ENCODE data around the gene SYNE2. TPM values are rescaled to one million over a fixed set of nuclear protein-coding genes. Genes with fewer than 3 reads are reported as not detected.
"Not testable (repeated sequence)": the region's sequence is repeated elsewhere in the genome, so short reads cannot be mapped to it uniquely, and the experiment has no call there.

SYNE2 gene
- total and polyA plus RNA-seq, 9 donors: 65.1 to 262 (median 180) TPM

DNA sequence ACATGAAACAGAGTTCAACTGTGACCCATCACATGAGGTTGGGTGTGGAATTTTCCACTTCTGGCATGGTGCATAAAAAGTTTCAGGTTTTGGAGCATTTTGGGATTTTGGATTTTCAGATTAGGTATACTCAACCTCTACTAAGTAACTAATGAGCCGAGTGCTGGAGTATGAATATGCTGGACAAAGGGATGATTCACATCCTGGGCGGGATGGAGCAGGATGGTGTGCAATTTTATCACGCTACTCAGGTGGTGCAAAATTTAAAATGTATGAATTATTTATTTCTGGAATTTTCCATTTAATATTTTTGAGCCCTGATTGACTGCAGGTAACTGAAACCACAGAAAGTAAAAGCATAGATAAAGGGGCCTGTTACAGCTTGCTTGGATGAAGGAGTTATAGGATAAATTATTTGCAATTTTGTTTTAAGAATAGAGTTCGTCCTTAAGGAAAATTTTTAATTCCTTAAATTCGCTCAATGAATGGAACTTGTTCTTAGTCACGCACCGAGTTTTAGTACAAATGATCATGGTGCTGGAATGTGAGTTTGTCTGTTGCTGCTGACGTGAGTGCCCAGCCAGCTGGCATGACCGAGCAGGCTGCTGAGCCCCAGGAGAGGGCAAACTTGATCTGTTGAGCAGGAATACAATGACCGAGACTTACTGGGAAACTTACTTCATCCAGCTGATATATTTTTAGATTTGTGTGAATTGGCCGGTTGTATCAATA lies 265.0 kb downstream of the SYNE2 start:
- H3K4me1 ChIP-seq (ENCODE audit: insufficient read depth): no peaks in the 10 kb centered on the region
- intact Hi-C loops (cut with DNase I): no loop called here
- TF ChIP-seq, protein P1, sequence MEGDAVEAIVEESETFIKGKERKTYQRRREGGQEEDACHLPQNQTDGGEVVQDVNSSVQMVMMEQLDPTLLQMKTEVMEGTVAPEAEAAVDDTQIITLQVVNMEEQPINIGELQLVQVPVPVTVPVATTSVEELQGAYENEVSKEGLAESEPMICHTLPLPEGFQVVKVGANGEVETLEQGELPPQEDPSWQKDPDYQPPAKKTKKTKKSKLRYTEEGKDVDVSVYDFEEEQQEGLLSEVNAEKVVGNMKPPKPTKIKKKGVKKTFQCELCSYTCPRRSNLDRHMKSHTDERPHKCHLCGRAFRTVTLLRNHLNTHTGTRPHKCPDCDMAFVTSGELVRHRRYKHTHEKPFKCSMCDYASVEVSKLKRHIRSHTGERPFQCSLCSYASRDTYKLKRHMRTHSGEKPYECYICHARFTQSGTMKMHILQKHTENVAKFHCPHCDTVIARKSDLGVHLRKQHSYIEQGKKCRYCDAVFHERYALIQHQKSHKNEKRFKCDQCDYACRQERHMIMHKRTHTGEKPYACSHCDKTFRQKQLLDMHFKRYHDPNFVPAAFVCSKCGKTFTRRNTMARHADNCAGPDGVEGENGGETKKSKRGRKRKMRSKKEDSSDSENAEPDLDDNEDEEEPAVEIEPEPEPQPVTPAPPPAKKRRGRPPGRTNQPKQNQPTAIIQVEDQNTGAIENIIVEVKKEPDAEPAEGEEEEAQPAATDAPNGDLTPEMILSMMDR (IDR thresholded peaks at IDR 0.05): no peak
- TF ChIP-seq EP300 (IDR thresholded peaks at IDR 0.05) (no peak), POLR2A (IDR thresholded peaks at IDR 0.05) (no peak)
- no peaks in the 10 kb centered on the region for H3K36me3 ChIP-seq
- 88 to 94% (median 89%) methylated on average over 11 of the region's 11 CpGs for WGBS, 3 donors
- H3K27ac ChIP-seq: no peak overlapping the region
- H3K4me3 ChIP-seq: no peak overlapping the region
- DNase-seq: no peak
- H3K9me3 ChIP-seq: no peaks in the 10 kb centered on the region
- no peaks in the 10 kb centered on the region for H3K27me3 ChIP-seq

DNA sequence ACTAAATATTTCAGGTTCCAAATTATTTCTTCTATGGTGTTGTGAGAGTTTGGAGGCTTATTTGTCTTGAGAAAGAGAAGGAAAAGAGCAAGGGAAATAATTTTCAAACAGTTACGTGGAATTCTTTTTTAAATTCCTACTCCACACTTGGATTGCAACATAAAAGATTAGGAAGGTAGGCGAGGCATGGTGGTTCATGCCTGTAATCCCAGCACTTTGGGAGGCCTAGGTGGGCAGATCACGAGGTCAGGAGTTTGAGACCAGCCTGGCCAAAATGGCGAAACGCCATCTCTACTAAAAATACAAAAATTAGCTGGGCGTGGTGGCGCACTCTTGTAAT lies 265.6 kb downstream of the SYNE2 start:
- WGBS, 3 donors: 92 to 95% (median 93%) methylated on average over 7 of the region's 7 CpGs
- H3K27ac ChIP-seq; H3K9me3 ChIP-seq; H3K36me3 ChIP-seq; H3K4me1 ChIP-seq (ENCODE audit: insufficient read depth); DNase-seq; intact Hi-C loops (cut with DNase I); H3K27me3 ChIP-seq; H3K4me3 ChIP-seq: not testable (repeated sequence)

DNA sequence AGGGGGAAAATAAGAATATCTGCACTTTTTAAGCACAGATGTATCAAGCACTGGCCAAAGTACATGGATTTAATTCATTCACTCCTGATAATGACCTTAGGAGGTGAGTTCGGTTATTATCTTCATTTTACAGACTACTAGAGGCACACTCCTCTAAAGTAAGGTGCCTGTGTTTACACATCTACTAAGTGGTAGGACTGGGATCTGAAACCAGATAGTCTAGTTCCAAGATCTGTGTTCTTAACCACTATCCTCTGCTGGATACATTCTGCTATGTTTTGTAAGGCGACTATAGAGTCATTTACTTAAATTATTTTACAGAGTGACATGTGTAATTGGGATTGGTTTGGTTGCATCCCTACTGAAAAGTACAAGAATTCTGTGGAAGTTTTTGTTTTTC lies 266.1 kb downstream of the SYNE2 start:
- no peaks in the 10 kb centered on the region for H3K4me1 ChIP-seq (ENCODE audit: insufficient read depth)
- no peak overlapping the region for H3K4me3 ChIP-seq
- intact Hi-C loops (cut with DNase I): no loop called here
- H3K36me3 ChIP-seq: no peaks in the 10 kb centered on the region
- DNase-seq: no peak
- no peak overlapping the region for H3K27ac ChIP-seq
- 87 to 96% (median 90%) methylated on average over 2 of the region's 2 CpGs for WGBS, 3 donors
- no peak for TF ChIP-seq EP300 (IDR thresholded peaks at IDR 0.05)
- TF ChIP-seq, protein P1 (IDR thresholded peaks at IDR 0.05): no peak
- TF ChIP-seq POLR2A (IDR thresholded peaks at IDR 0.05): no peak
- no peaks in the 10 kb centered on the region for H3K9me3 ChIP-seq
- no peaks in the 10 kb centered on the region for H3K27me3 ChIP-seq

DNA sequence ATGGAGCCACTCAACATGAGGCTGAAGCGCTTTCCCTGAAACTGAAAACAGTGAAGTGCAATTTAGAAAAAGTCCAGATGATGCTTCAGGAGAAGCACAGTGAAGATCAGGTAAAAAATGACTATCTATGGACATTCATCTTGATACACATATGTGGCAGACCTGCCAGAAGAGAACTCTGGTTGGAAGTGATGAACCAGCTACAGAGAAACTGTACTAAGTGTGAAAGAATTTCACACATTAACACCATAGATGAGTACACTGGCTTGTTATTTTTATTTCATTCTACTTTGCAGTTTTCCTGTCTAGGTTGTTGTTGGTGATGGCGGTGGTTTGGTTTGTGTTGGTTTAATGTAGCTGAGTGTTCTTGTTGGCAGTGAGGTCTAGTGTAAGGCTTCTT lies 266.7 kb downstream of the SYNE2 start:
- intact Hi-C loops (cut with DNase I): no loop called here
- no peak overlapping the region for H3K27ac ChIP-seq
- H3K9me3 ChIP-seq: no peaks in the 10 kb centered on the region
- H3K4me1 ChIP-seq (ENCODE audit: insufficient read depth): no peaks in the 10 kb centered on the region
- no peaks in the 10 kb centered on the region for H3K36me3 ChIP-seq
- WGBS, 3 donors: 97 to 99% (median 98%) methylated on average over 2 of the region's 2 CpGs
- no peak overlapping the region for H3K4me3 ChIP-seq
- no peaks in the 10 kb centered on the region for H3K27me3 ChIP-seq
- no peak for DNase-seq
- TF ChIP-seq POLR2A (IDR thresholded peaks at IDR 0.05) (no peak), EP300 (IDR thresholded peaks at IDR 0.05) (no peak)
- TF ChIP-seq, protein P1 (IDR thresholded peaks at IDR 0.05): no peak

DNA sequence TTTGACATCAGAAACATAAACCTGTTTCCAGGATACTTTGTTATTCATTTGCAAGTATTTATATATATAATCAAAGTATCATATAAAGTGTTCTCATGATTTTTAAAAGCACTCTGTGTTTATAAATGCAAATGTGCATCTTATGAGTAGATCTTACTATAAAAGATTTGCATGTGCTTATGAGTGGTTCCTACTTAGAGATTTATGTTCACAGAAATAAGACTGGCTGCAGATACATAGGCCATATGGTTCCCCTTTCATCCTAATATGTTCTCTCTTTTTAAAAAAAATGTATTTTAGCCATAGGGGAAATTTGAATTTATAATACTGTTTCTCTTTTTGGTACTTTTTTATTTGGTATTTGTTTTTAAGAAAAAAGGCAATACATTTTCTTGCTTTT lies 267.2 kb downstream of the SYNE2 start:
- H3K9me3 ChIP-seq: no peaks in the 10 kb centered on the region
- intact Hi-C loops (cut with DNase I): no loop called here
- H3K27me3 ChIP-seq: no peaks in the 10 kb centered on the region
- TF ChIP-seq POLR2A (IDR thresholded peaks at IDR 0.05) (no peak), EP300 (IDR thresholded peaks at IDR 0.05) (no peak)
- TF ChIP-seq, protein P1 (IDR thresholded peaks at IDR 0.05): no peak
- DNase-seq: no peak
- H3K27ac ChIP-seq: no peak overlapping the region
- H3K36me3 ChIP-seq: no peaks in the 10 kb centered on the region
- H3K4me3 ChIP-seq: no peak overlapping the region
- no peaks in the 10 kb centered on the region for H3K4me1 ChIP-seq (ENCODE audit: insufficient read depth)
